HEK293T (cell line): ENCODE data around the gene CTNNBIP1.

Experiments used
- ARNT ChIP-seq: fragments of 450-650 bp; IDR thresholded peaks from 2 replicates; pipeline ENCODE4 v1.6.1; 2017; ENCODE audit warnings: mild to moderate bottlenecking
- BHLHE40 ChIP-seq: fragments of 450-650 bp; IDR thresholded peaks from 2 replicates; pipeline ENCODE4 v1.6.1; 2016; ENCODE audit warnings: mild to moderate bottlenecking, moderate library complexity, borderline replicate concordance
- CTBP1 ChIP-seq: fragments of 450-650 bp; IDR thresholded peaks from 2 replicates; pipeline ENCODE4 v1.6.1; 2016; ENCODE audit warnings: borderline replicate concordance
- ELF4 ChIP-seq: fragments of 450-650 bp; IDR thresholded peaks from 2 replicates; pipeline ENCODE4 v1.6.1; 2017; ENCODE audit warnings: antibody characterized with exemption
- FOXA1 ChIP-seq: fragments of 450-650 bp; IDR thresholded peaks from 2 replicates; pipeline ENCODE4 v1.6.1; 2016; ENCODE audit warnings: mild to moderate bottlenecking
- FOXM1 ChIP-seq: fragments of 450-650 bp; IDR thresholded peaks from 2 replicates; pipeline ENCODE4 v1.6.1; 2017; ENCODE audit warnings: mild to moderate bottlenecking, borderline replicate concordance
- HDGF ChIP-seq: fragments of 450-650 bp; IDR thresholded peaks from 2 replicates; pipeline ENCODE4 v1.6.1; 2017; ENCODE audit warnings: antibody characterized with exemption, borderline replicate concordance
- NFRKB ChIP-seq: fragments of 450-650 bp; IDR thresholded peaks from 2 replicates; pipeline ENCODE4 v1.6.1; 2016; ENCODE audit warnings: mild to moderate bottlenecking, moderate library complexity
- SP1 ChIP-seq: fragments of 450-650 bp; IDR thresholded peaks from 2 replicates; pipeline ENCODE4 v1.6.1; 2017
- SUZ12 ChIP-seq: fragments of 450-650 bp; IDR thresholded peaks from 2 replicates; pipeline ENCODE4 v1.6.1; 2016; ENCODE audit warnings: mild to moderate bottlenecking
- TARDBP ChIP-seq: fragments of 450-650 bp; IDR thresholded peaks from 2 replicates; pipeline ENCODE4 v1.6.1; 2016
- ZNF384 ChIP-seq: fragments of 450-650 bp; IDR thresholded peaks from 2 replicates; pipeline ENCODE4 v1.6.1; 2016

GRCh38 chr1:9807541-9807940 is 102.5 kb downstream of the CTNNBIP1 start:
- TF ChIP-seq HDGF = no peak
- no peak for TF ChIP-seq BHLHE40
- no peak for TF ChIP-seq FOXM1
- TF ChIP-seq SUZ12 = no peak
- no peak for TF ChIP-seq ARNT
- TF ChIP-seq NFRKB = no peak
- TF ChIP-seq CTBP1 = no peak
- TF ChIP-seq ELF4 = no peak
- no peak for TF ChIP-seq FOXA1
- TF ChIP-seq ZNF384 = no peak
- no peak for TF ChIP-seq SP1
- no peak for TF ChIP-seq TARDBP
